Measurements from ENCODE around the gene HOXB6.

HOXB6 gene

DNA sequence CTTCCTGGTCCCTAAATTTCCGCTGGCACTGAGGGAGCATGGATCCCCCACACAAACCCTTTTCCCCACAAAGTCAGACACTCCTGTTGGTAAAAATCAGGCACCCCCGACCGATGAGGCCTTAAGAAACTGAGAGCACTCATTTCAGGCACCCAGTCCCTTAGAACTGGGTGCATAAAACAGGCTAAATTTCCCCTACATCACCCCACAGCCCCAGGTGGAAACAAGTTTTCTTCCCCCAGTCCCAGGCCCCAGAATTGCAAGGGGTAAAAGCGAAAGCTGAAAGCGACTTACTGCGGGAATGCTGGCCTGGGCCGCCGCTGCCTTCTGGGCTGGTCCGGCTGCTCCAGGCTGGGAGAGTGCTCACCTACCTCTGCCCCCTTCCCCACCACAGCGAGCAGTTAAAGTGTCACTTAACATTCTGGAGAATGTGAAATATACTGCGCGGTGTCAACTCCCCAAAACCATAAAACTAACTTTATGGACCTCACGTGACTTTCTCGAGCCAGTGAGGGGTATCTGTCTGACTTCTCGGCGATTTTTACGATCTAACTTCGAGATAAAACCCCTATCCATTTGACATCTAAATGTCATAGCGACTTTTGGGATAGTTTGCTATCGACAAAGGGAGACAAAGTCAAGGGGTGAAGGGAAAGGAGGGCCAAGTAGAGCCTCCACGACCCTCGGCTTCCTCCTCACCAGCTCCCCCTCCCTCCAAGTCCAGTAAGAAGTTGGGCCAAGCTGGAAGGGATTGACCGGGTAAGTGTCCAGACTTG, 14.8 kb downstream of the HOXB6 start, which contains the start of gene HOXB3:
Gene HOXB3, minus strand, starts transcription at position 411 of the 776 bp plus-strand sequence. CDS start 37,767 bp downstream, outside the sequence.
- Mint-ChIP-seq H3K36me3 (ENCODE audit: insufficient read depth) (peaks cover 19% of the 10 kb centered on the region), H3K9me3 (no peaks in the 10 kb centered on the region), H3K4me1 (peaks cover 33% of the 10 kb centered on the region), H3K27ac (ENCODE audit: low read depth) (no peak within 1 kb of the TSS), H3K4me3 (no peak within 1 kb of the TSS), H3K27me3 (peaks cover 91% of the 10 kb centered on the region)
- DNase-seq (ENCODE audit: low spot score in 2 of 2) (no peak), ATAC-seq (replicated peaks; ENCODE audit: extremely low read depth, poor library complexity, severe bottlenecking) (no peak)

DNA sequence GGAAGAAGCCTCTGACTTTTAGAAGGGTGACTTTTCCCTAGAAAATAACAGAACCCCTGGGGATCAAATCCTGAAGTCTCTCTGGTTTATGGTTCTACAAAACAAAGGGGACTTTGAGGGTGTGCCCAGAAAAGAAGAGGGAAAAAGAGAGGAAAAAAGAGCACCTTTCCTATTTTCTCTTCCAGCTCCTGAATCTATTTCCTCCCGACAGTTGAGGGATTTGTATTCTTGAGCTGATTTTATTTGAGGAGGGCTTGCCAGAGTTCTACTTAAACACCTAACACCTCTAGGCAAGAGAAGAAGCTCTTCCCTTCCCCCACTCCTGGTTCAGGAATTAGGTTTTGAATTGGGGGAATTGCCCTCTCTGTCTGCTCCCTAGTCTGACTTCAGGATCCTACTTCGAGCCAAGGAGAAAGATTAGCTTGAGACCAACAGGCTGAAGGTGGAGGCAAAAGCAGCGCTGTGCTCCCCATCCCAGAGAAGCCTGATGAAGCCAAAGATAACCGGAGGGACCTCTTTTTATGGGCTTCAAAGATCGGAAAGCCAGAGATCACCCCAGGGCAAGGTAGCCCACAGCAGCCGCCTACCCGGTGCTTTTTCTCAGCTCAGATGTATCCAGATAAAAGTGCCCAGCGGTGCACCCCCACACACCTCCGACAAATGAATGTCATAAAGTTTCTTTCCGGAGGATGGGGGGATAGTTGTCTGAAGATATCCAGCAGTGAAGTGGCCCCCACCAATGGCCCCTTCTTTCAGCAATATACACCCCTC, 15.5 kb downstream of the HOXB6 start:
- no peak for DNase-seq (ENCODE audit: low spot score in 2 of 2)
- Mint-ChIP-seq H3K4me1 (peaks cover 38% of the 10 kb centered on the region), H3K27ac (ENCODE audit: low read depth) (no peak overlapping the region), H3K27me3 (peaks cover 91% of the 10 kb centered on the region), H3K4me3 (no peak overlapping the region), H3K36me3 (ENCODE audit: insufficient read depth) (peaks cover 20% of the 10 kb centered on the region), H3K9me3 (no peaks in the 10 kb centered on the region)
- no peak for ATAC-seq (replicated peaks; ENCODE audit: extremely low read depth, poor library complexity, severe bottlenecking)

DNA sequence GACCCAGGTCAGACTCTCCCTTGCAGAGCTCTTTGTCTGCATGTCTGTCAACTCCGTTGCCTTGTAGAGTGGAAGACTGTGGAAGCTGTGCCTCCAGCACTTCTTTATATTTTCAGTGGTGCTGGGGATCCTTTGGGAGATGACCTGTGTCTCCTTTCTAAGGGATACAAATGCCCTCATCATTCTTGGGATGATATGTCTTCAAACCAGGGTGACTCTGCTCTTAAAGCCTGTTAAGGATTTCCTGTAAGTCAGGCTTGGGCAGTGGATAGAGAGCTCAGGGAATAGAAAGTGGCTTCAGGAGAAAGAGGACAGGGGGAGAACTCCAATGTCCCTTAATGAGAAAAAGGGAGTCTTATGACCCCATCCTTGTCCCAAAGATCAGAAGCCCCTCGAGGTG, 16.3 kb downstream of the HOXB6 start:
- H3K9me3 Mint-ChIP-seq, result no peaks in the 10 kb centered on the region
- peaks cover 91% of the 10 kb centered on the region for H3K27me3 Mint-ChIP-seq
- H3K4me1 Mint-ChIP-seq, result peaks cover 32% of the 10 kb centered on the region
- DNase-seq (ENCODE audit: low spot score in 2 of 2) (no peak), ATAC-seq (replicated peaks; ENCODE audit: extremely low read depth, poor library complexity, severe bottlenecking) (no peak)
- no peak overlapping the region for H3K27ac Mint-ChIP-seq (ENCODE audit: low read depth)
- peaks cover 16% of the 10 kb centered on the region for H3K36me3 Mint-ChIP-seq (ENCODE audit: insufficient read depth)
- H3K4me3 Mint-ChIP-seq, result no peak overlapping the region

DNA sequence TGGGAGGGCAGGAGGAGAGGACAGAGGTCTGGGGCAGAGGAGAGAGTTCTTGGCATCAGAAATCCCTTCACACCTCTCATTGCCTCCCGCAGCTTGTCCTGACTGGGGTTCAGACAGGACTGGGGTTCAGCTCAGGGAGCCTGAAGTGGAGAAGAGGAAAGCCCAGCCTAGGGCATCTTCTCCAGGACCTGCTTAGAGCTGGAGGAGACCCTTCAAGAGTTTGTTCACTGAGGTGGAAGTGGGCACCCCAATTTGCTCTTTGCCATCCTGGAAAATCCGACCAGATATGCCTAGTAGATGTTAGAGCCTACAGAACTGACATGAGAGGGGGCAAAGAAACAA, 16.7 kb downstream of the HOXB6 start:
- no peak for ATAC-seq (replicated peaks; ENCODE audit: extremely low read depth, poor library complexity, severe bottlenecking)
- H3K9me3 Mint-ChIP-seq, result no peaks in the 10 kb centered on the region
- H3K36me3 Mint-ChIP-seq (ENCODE audit: insufficient read depth), result peaks cover 11% of the 10 kb centered on the region
- H3K27ac Mint-ChIP-seq (ENCODE audit: low read depth), result no peak overlapping the region
- no peak overlapping the region for H3K4me3 Mint-ChIP-seq
- DNase-seq (ENCODE audit: low spot score in 2 of 2), result no peak
- H3K27me3 Mint-ChIP-seq, result peaks cover 91% of the 10 kb centered on the region
- H3K4me1 Mint-ChIP-seq, result peaks cover 27% of the 10 kb centered on the region

DNA sequence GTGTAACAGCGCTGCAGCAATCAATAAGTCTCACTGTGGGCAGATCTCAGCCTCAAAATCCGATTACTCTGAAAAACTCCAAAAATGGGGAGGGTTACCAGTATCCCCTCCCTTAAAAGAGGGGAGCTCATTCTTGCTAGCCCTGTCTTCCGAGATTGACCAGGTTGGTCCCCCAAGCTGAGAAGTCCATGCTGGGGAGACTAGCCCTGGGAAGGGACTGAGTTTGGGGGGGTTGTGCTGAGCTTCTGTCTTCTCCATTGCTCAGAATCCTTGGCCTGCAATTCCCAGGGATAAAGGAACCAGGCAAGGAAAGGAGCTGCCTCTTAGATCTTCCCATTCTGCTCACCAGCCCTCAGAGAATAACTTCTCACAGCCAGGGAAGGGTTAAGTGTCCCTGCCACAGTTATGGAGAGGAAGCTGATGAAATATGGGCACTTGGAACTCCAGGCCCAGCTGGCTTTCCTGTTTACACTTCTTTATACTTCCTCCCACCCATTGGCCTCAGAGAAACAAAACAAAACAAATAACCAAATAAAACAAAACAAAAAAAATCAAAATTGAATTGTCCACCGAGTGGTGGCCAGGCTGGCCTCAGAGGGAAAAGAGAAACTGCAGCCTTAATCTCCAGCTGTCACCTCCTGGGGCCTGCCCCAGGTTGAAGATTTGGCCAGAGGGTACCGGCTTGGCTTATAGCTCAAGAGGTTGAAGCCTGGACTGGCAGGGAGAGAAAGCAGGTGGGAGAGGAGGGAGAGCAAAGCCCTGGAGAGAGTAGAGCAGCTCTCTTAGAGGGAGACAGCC, 17.3 kb downstream of the HOXB6 start:
- DNase-seq (ENCODE audit: low spot score in 2 of 2), result no peak
- no peaks in the 10 kb centered on the region for H3K9me3 Mint-ChIP-seq
- H3K4me3 Mint-ChIP-seq, result peak overlapping the region; percentile 9
- H3K27ac Mint-ChIP-seq (ENCODE audit: low read depth), result no peak overlapping the region
- ATAC-seq (replicated peaks; ENCODE audit: extremely low read depth, poor library complexity, severe bottlenecking), result no peak
- H3K36me3 Mint-ChIP-seq (ENCODE audit: insufficient read depth), result peaks cover 8% of the 10 kb centered on the region
- H3K4me1 Mint-ChIP-seq, result peaks cover 21% of the 10 kb centered on the region
- H3K27me3 Mint-ChIP-seq, result peaks cover 91% of the 10 kb centered on the region

DNA sequence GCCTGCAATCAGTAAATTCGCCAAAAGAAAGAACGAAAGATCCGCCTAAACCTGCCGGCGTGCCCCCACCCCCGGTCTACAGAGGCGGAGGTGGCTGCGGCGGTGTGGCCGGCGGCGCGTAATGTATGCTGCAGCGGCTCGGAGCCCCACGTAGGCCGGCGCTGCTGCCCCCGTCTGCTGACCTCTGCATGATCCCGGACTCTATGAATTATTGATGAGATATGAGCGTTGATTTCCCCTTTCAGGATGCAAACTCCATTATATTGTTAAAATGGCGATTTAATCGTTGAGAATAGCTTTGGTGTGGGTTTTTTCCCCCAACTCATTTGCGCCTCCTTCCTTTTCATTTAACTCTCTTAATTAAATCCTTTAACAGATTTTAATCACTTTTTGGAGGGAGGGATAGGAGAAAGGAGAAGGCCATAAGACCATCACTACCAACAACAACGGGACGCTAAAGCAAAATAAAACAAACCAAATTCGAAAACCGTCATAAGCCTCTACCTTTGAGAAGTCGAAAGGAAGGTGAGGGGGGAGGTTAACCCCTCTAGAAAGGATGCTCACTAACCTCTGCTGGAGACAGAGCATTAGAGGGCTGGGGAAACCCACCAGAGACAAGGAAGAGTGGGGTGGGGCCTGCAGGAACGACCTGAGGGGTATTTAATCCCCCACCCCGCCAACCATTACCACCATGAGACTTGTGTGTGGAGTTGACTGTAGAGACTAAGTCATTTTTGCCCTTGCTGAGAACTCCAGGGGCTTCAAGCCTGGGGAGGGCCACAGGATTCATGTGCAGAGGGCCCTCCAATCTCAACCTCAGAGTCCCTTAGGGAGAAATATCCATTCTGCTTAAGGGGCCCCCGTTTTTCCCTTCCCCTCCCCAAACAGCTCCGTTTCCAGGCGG, 18.2 kb downstream of the HOXB6 start:
- Mint-ChIP-seq H3K27me3 (peaks cover 91% of the 10 kb centered on the region), H3K9me3 (no peaks in the 10 kb centered on the region), H3K4me3 (peak overlapping the region; percentile 93), H3K36me3 (ENCODE audit: insufficient read depth) (peaks cover 7% of the 10 kb centered on the region), H3K4me1 (peaks cover 20% of the 10 kb centered on the region), H3K27ac (ENCODE audit: low read depth) (no peak overlapping the region)
- DNase-seq (ENCODE audit: low spot score in 2 of 2) (no peak), ATAC-seq (replicated peaks; ENCODE audit: extremely low read depth, poor library complexity, severe bottlenecking) (no peak)

DNA sequence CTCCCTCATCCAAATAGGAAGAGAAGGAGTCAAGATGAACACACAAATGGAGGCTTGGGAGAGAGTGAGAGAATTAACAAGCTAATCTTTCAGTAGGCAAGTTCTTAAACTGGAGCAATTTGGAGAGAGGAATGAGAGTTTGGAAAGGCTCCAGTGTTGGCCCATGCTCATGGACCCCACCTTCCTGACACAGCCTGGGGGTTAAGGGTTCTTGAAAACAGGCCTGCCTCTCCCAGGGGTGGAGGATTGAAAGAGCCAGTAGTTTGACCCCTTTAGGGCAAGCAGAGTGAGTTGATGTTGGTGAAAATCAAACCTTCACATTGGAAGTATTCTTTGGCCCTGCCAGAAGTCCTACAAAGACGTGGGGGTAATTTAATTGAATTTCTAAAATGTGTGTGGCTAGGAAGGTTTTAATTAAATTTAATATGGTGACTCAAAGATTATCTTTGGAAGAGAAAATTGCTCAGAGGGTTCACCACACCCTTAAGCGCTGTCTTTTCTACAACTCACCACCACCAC, 20.5 kb downstream of the HOXB6 start:
- H3K36me3 Mint-ChIP-seq (ENCODE audit: insufficient read depth), result peaks cover 7% of the 10 kb centered on the region
- ATAC-seq (replicated peaks; ENCODE audit: extremely low read depth, poor library complexity, severe bottlenecking), result no peak
- peak overlapping the region; percentile 94 for H3K27ac Mint-ChIP-seq (ENCODE audit: low read depth)
- peak overlapping the region; percentile 93 for H3K4me3 Mint-ChIP-seq
- peaks cover 96% of the 10 kb centered on the region for H3K27me3 Mint-ChIP-seq
- DNase-seq (ENCODE audit: low spot score in 2 of 2), result no peak
- H3K9me3 Mint-ChIP-seq, result no peaks in the 10 kb centered on the region
- H3K4me1 Mint-ChIP-seq, result peaks cover 21% of the 10 kb centered on the region

DNA sequence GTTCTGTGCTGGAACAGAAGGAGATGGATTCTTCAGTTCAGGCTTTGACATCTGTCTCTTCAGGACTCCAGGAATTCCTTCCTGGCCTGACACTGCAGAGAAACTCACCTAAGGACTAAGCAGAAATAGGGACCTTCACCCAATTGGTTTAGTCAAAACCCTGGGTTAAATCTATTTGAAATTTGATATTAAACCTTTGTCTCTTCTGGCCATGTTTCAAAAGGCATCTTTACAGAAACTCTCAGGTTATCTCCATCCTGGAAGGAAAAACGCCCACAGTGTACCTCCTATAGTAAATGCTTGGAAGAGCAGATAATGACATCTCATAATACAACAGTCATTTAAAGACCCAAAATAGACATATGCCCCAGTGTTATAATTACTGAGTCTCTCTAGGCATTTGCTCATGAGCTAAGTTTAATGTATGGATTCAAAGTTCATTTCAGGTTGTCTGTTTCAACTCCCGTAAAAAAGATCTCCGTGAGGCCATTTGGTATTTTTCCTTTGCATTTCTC, 21.0 kb downstream of the HOXB6 start:
- DNase-seq (ENCODE audit: low spot score in 2 of 2), result no peak
- Mint-ChIP-seq H3K9me3 (no peaks in the 10 kb centered on the region), H3K27ac (ENCODE audit: low read depth) (no peak overlapping the region), H3K4me1 (peaks cover 26% of the 10 kb centered on the region), H3K36me3 (ENCODE audit: insufficient read depth) (peaks cover 9% of the 10 kb centered on the region), H3K4me3 (peak overlapping the region; percentile 93), H3K27me3 (peaks cover 100% of the 10 kb centered on the region)
- no peak for ATAC-seq (replicated peaks; ENCODE audit: extremely low read depth, poor library complexity, severe bottlenecking)

DNA sequence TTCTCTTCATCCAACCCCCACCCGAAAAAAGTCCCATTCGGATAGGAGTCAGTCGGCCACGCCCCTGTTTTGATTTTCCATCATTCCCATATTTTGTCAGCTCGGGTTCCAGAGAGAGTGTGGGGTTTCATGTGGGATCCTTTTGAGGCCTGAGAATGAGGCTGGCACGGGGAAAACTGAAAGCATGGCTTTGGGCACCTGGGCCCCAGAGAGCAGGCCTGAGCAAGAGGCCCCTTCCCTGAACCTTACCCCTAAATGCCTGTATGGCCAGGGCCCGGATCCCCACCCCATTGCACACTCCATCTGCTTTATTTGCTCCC, 22.1 kb downstream of the HOXB6 start:
- no peak overlapping the region for H3K27ac Mint-ChIP-seq (ENCODE audit: low read depth)
- ATAC-seq (replicated peaks; ENCODE audit: extremely low read depth, poor library complexity, severe bottlenecking) (no peak), DNase-seq (ENCODE audit: low spot score in 2 of 2) (no peak)
- H3K36me3 Mint-ChIP-seq (ENCODE audit: insufficient read depth), result peaks cover 14% of the 10 kb centered on the region
- peaks cover 29% of the 10 kb centered on the region for H3K4me1 Mint-ChIP-seq
- H3K9me3 Mint-ChIP-seq, result no peaks in the 10 kb centered on the region
- peak overlapping the region; percentile 34 for H3K4me3 Mint-ChIP-seq
- peaks cover 91% of the 10 kb centered on the region for H3K27me3 Mint-ChIP-seq

DNA sequence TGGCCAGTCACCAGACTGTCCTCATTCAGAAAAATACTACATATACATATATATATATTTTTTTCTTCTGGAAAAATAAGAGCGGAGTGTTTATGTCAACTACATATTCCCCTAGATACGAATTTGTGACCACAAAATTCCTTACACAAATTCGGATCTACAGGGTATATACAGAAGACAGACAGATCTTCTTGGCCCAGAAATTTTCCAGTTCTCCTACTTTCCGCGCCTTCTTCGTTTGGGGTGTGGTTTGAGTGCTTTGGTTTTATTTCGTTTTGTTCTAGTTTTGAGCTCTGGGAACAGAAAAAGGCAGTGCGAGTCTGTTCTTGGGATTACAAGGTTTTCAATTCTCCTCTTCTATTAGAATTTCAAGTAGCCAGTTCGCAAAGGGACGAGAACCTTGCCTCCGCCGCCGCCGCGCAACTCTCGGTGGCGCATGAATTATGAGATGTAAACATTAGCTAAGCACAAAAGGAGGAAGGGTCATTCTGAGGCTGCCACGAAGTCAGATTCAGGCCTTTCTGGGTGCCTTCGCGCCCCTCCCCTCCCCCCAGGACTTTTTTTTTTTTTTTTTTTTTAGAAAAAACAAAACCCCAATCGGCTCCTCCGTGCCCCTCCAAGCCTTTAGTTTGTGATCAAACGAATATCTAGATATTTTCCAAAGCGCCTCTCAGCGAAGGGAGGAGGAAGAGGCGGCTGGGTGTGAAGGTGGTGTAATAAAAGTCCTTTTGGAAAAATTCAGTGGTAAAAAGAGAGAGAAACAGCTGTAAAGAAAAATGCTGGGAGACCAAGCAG, 24.8 kb downstream of the HOXB6 start:
- ATAC-seq (replicated peaks; ENCODE audit: extremely low read depth, poor library complexity, severe bottlenecking), result no peak
- no peaks in the 10 kb centered on the region for H3K9me3 Mint-ChIP-seq

DNA sequence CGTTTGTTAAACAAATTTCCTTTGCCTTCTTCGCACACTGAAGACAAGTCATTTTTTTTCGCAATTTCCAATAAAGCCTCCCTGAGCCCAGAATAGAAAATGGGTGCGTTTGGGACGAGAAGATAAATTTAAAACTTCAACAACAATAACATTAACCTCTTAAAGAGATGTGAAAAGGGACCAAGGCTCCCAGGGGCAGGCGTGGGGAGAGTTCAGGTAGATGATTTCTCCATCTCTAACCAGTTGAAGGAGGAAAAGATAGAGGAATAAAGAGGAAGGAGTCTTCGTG, 25.4 kb downstream of the HOXB6 start:
- no peaks in the 10 kb centered on the region for H3K9me3 Mint-ChIP-seq
- no peak for ATAC-seq (replicated peaks; ENCODE audit: extremely low read depth, poor library complexity, severe bottlenecking)
- peaks cover 10% of the 10 kb centered on the region for H3K36me3 Mint-ChIP-seq (ENCODE audit: insufficient read depth)
- peak overlapping the region; percentile 90 for H3K4me3 Mint-ChIP-seq
- peaks cover 58% of the 10 kb centered on the region for H3K27me3 Mint-ChIP-seq
- H3K27ac Mint-ChIP-seq (ENCODE audit: low read depth), result no peak overlapping the region
- peaks cover 9% of the 10 kb centered on the region for H3K4me1 Mint-ChIP-seq
- DNase-seq (ENCODE audit: low spot score in 2 of 2), result no peak

More for the DNA sequence above, 24.8 kb downstream of the HOXB6 start:
- Mint-ChIP-seq H3K4me1 (peaks cover 12% of the 10 kb centered on the region), H3K27ac (ENCODE audit: low read depth) (no peak overlapping the region), H3K36me3 (ENCODE audit: insufficient read depth) (peaks cover 12% of the 10 kb centered on the region), H3K27me3 (peaks cover 63% of the 10 kb centered on the region), H3K4me3 (peak overlapping the region; percentile 37)
- DNase-seq (ENCODE audit: low spot score in 2 of 2), result no peak

Data from central memory CD8-positive, alpha-beta T cell (primary cell).